ENCODE results near the gene GASK1B. TPM values are rescaled to one million over a fixed set of nuclear protein-coding genes. Genes with fewer than 3 reads are reported as not detected.

The GASK1B gene
- total RNA-seq, 2 experiments from 2014 or later, result not detected

DNA sequence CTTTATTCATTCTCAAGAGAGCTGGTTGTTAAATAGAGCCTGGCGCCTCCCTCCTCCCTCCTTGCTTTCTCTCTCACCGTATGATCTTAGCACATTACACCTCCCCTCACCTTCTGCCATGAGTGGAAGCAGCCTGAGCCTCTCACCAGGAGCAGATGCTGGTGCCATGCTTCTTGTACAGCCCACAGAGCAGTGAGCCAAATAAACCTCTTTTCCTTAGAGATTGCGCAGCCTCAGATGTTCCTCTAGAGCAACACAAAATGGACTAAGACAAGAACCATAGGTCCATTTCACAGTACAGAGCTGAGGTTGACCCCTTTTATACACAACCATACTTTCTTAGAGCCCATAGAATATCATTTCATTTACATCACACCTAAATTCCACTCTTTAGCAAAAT, 27.4 kb upstream of the GASK1B start:
- Mint-ChIP-seq H3K4me1 (no peaks in the 10 kb centered on the region), H3K4me3 (no peak overlapping the region), H3K27me3 (peaks cover 5% of the 10 kb centered on the region), H3K27ac (no peak overlapping the region), H3K9me3 (ENCODE audit: low read depth) (no peaks in the 10 kb centered on the region), H3K36me3 (no peaks in the 10 kb centered on the region)
- CTCF ChIA-PET, result interaction anchor here (0.7 kb wide), 1 partner anchor 55 kb away, joined by 3 read pairs; no protein-coding TSS in a partner anchor
- no peak for DNase-seq
- no peak for ATAC-seq

DNA sequence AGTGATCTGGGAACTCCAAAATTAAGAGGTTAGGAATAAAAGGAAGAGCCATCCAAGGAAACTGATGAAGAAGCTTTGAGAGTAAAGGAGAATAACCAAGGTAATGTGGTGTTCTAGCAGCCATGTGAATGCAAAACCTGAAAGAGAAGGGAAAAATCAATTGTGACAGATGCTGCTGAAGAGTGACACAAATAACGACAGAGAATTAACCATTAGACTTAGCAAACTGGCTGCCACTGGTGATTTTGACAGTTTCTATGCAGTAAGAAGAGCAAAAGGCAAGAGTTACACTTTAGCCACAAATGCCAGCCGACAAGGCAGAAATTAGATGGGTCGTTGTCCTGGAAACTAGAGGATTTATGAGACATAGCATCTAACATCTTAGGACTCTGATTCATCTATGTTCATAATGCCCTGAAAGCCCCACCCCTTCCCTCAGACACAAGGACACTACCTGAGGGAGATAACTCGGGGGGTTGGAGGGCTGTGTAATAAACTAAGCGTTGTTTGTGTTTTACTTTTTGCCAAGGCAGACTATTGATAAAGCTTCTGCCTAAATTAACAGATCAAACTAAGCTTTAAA, 24.5 kb upstream of the GASK1B start:
- Mint-ChIP-seq H3K36me3 (no peaks in the 10 kb centered on the region), H3K4me1 (no peaks in the 10 kb centered on the region), H3K4me3 (no peak overlapping the region), H3K9me3 (ENCODE audit: low read depth) (no peaks in the 10 kb centered on the region), H3K27me3 (peaks cover 5% of the 10 kb centered on the region), H3K27ac (no peak overlapping the region)
- ATAC-seq, result no peak
- no peak for DNase-seq
- CTCF ChIA-PET, result no interaction called here

DNA sequence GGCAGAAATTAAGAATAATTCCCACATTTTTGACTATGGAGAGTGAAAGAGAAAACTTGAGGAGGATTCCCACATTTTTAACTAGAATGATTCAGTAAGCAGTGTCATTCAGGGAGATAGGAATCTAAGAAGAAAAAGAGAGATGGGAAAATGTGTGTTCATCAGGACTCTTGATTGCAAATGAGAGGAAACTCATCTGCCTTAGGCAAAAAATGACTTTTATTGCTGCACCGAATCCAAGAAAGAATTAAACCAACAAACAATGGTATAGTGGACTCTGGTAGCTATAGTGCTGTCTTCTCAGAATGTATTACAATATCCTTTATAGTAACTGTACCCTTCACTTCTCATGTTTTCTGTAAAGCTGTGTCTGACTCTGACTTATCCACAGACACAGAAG, 22.5 kb upstream of the GASK1B start:
- Mint-ChIP-seq H3K4me1 (no peaks in the 10 kb centered on the region), H3K4me3 (no peak overlapping the region), H3K9me3 (ENCODE audit: low read depth) (no peaks in the 10 kb centered on the region), H3K27ac (no peak overlapping the region), H3K36me3 (no peaks in the 10 kb centered on the region), H3K27me3 (peaks cover 4% of the 10 kb centered on the region)
- DNase-seq (no peak), ATAC-seq (no peak)
- CTCF ChIA-PET, result no interaction called here

DNA sequence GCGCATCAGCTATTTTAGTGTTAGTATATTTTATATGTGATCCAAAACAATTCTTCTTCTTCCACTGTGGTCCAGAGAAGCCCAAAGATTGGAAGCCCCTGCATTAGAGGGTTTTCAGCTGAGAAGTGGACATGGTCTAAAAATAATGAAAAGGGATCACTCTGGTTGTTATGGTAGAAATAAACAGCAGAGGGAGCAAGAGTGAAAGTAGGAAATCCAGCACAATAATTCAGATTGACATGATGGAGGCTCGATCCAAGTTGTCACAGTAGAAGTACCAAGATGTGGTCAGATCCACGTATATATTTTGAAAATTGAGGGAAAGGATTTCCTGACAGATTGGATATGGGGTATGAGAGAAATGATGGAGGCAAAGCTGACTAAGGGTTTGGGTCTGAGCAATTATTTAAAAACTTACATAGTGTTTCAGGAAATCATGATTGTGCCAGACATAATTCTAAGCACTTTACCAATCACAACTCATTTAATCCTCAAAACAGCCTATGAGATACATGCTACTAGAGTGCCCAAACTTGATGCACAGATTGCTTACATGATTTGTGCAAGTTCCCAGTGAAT, 20.4 kb upstream of the GASK1B start:
- H3K4me1 Mint-ChIP-seq, result no peaks in the 10 kb centered on the region
- H3K9me3 Mint-ChIP-seq (ENCODE audit: low read depth), result no peaks in the 10 kb centered on the region
- DNase-seq, result no peak
- no peak overlapping the region for H3K27ac Mint-ChIP-seq
- no peak for ATAC-seq
- no peak overlapping the region for H3K4me3 Mint-ChIP-seq
- no peaks in the 10 kb centered on the region for H3K36me3 Mint-ChIP-seq
- CTCF ChIA-PET, result interaction anchor here (1.3 to 1.7 kb wide), 2 partner anchors 11 to 62 kb away, joined by 3 to 9 read pairs; no protein-coding TSS in a partner anchor
- H3K27me3 Mint-ChIP-seq, result peaks cover 2% of the 10 kb centered on the region

DNA sequence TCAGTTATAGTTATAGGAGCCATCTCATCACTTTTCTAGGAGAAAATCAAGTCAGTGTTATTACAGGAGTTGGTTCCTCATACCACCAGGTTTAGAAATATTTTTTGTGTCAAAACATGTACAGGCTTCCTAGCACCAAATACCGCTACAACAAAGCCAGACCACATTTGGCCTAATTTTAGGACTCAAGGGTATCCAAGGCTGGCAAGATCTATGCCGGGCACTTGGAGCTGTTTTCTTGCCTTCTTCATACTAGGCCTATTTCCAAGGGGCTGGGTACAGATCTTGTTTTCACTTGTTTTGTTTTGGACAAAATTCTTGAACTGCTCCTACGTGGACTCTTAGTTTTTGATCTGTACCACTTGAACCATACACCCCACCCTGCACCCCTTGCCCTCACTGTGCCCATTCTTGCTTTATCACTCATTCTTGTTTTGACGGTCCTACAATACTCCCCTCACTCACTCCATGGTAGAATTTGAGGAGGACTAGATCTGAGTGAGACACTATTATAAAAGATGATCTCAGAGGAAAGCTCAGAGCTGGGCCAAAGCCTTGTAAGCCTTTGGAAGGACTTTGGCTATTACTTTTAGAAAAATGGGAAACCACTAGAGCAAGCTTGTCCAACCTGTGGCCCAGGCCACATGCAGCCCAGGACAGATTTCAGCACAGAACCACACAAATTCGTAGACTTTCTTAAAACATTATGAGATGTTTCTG, 19.8 kb upstream of the GASK1B start:
- CTCF ChIA-PET, result interaction anchor here (1.3 to 1.7 kb wide), 2 partner anchors 10 to 63 kb away, joined by 3 to 9 read pairs; no protein-coding TSS in a partner anchor
- Mint-ChIP-seq H3K27me3 (no peaks in the 10 kb centered on the region), H3K9me3 (ENCODE audit: low read depth) (no peaks in the 10 kb centered on the region), H3K4me1 (no peaks in the 10 kb centered on the region), H3K36me3 (no peaks in the 10 kb centered on the region), H3K27ac (no peak overlapping the region), H3K4me3 (no peak overlapping the region)
- ATAC-seq (no peak), DNase-seq (no peak)

DNA sequence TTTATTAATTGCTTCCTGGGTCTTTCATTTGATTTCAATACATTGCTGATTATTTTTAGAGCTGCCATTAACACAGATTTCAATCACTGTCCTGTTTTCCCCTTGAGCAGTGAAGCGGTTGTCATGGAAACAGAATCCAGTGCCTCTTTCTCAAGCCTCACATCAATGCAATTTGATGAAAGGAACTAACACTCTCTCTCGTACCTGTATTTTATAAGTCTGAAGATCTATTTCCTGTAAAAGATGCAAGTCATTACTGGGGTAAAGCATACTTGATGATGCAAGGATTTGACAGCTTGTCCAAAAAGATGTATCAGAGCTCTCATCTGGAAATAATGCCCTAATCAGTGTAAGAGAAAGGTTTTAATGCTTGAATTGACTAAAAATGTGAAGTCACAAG, 17.9 kb upstream of the GASK1B start:
- Mint-ChIP-seq H3K27me3 (no peaks in the 10 kb centered on the region), H3K36me3 (no peaks in the 10 kb centered on the region), H3K4me3 (no peak overlapping the region), H3K4me1 (no peaks in the 10 kb centered on the region), H3K9me3 (ENCODE audit: low read depth) (no peaks in the 10 kb centered on the region), H3K27ac (no peak overlapping the region)
- no peak for DNase-seq
- CTCF ChIA-PET, result no interaction called here
- no peak for ATAC-seq

DNA sequence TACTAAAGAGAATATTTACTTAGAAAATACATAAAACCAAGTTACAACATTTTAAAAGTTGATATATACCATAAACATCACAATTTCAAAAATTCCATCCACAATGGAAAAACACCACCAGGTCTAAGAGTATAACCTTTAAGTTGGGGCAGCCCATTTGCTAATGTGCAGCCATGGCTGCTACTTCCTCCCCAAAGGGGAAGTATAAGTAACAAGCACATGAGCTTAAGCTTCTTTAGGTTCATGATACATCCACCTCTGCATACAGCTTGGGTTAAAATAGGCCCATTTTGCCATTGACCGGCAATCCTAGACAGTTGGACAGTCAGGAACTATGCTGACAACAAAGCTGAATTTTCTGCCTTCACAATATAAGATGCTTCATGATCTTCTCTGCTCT, 16.6 kb upstream of the GASK1B start:
- Mint-ChIP-seq H3K4me1 (no peaks in the 10 kb centered on the region), H3K4me3 (no peak overlapping the region)
- CTCF ChIA-PET, result interaction anchor here (1.1 kb wide), 1 partner anchor 9 kb away, joined by 4 read pairs; no protein-coding TSS in a partner anchor

DNA sequence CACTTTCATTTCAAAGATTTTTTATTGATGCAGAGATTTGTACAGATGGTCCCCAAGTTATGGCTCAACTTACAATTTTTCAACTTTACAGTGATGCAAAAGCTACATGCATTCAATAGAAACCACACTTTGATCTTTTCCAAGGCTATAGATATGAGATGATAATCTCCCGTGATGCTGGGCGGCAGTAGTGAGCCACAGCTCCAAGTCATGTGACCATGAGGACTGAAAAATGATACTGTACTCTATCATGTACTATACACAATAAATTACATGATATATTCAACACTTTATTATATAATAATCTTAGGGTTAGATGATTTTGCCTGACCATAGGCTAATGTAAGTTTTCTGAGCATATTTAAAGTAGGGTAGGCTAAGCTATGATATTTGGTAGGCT, 14.0 kb upstream of the GASK1B start:
- DNase-seq, result no peak
- Mint-ChIP-seq H3K27me3 (no peaks in the 10 kb centered on the region), H3K4me1 (no peaks in the 10 kb centered on the region), H3K27ac (no peak overlapping the region), H3K36me3 (no peaks in the 10 kb centered on the region), H3K4me3 (no peak overlapping the region), H3K9me3 (ENCODE audit: low read depth) (no peaks in the 10 kb centered on the region)
- no peak for ATAC-seq
- CTCF ChIA-PET, result no interaction called here

More for the DNA sequence above, 16.6 kb upstream of the GASK1B start:
- no peaks in the 10 kb centered on the region for H3K27me3 Mint-ChIP-seq
- no peak overlapping the region for H3K27ac Mint-ChIP-seq
- DNase-seq (no peak), ATAC-seq (no peak)
- no peaks in the 10 kb centered on the region for H3K9me3 Mint-ChIP-seq (ENCODE audit: low read depth)
- no peaks in the 10 kb centered on the region for H3K36me3 Mint-ChIP-seq

DNA sequence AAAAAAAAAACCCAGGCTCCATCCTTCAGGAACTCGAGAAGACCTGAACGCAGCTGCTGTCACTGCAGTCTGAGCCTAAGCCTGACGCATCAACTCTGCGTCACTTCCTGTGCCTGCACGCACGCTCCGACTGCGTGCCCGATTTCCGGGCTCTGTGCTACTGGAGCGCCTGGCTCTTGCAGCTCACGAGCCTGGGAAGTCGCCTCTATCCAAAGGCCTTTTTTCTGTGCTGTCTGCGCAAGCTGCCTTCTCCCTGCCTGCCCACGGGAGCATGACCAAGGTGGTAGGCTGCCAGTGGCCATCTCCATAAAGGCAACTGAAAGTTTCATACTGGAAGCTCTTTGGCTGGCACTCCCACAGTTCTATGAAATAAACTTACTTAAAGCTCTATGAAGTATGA, 9.9 kb upstream of the GASK1B start:
- CTCF ChIA-PET, result interaction anchor here (1.0 to 1.4 kb wide), 2 partner anchors 10 to 11 kb away, joined by 3 to 4 read pairs; no protein-coding TSS in a partner anchor

DNA sequence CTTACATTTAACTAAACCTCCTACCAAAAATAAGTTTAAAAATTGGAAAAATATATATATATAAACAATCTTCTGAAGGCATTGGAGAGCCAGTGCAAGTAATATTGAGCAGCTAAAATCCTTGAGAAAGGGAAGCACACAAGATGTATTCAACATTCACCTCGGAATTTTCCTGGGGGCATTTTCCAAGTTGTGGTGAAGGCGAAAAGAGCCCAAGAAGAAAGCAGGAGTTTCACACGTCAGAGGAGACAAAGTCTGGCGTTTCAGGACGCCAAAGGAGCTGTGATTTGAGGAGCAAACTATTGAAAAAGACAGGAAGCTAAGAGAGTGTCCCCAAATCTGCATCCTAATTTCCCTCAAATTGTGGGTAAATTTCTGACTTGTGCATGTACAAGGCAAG, 9.1 kb upstream of the GASK1B start:
- Mint-ChIP-seq H3K27me3 (no peaks in the 10 kb centered on the region), H3K4me3 (no peak overlapping the region)
- CTCF ChIA-PET, result interaction anchor here (1.0 to 1.4 kb wide), 2 partner anchors 10 to 11 kb away, joined by 3 to 4 read pairs; no protein-coding TSS in a partner anchor

More for the DNA sequence above, 9.9 kb upstream of the GASK1B start:
- Mint-ChIP-seq H3K36me3 (no peaks in the 10 kb centered on the region), H3K27me3 (no peaks in the 10 kb centered on the region), H3K4me1 (no peaks in the 10 kb centered on the region), H3K27ac (no peak overlapping the region), H3K9me3 (ENCODE audit: low read depth) (no peaks in the 10 kb centered on the region), H3K4me3 (no peak overlapping the region)
- ATAC-seq (no peak), DNase-seq (no peak)

DNA sequence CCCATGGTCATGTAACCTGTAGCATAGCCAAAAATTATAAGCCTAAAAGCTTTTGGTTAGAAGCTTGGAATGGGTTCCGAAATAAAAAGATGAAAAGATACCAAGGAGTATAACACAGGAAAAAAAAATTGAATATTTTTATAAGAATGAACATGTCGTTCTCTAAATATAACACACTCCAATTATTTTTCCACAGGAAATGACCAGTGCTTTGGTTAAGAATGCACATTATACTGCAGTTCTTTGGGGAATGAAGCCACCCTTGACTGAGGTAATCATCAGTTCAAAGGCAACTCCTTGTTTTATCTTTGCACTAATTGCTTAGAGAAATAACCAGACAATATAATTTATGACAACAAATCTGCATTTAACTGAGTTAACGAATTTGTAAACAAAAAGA, 6.6 kb upstream of the GASK1B start:
- Mint-ChIP-seq H3K27ac (no peak overlapping the region), H3K27me3 (no peaks in the 10 kb centered on the region), H3K36me3 (no peaks in the 10 kb centered on the region), H3K9me3 (ENCODE audit: low read depth) (no peaks in the 10 kb centered on the region), H3K4me1 (no peaks in the 10 kb centered on the region), H3K4me3 (no peak overlapping the region)
- CTCF ChIA-PET, result no interaction called here
- ATAC-seq, result no peak
- DNase-seq, result no peak

More for the DNA sequence above, 9.1 kb upstream of the GASK1B start:
- Mint-ChIP-seq H3K27ac (no peak overlapping the region), H3K36me3 (no peaks in the 10 kb centered on the region), H3K4me1 (no peaks in the 10 kb centered on the region), H3K9me3 (ENCODE audit: low read depth) (no peaks in the 10 kb centered on the region)
- DNase-seq (no peak), ATAC-seq (no peak)

DNA sequence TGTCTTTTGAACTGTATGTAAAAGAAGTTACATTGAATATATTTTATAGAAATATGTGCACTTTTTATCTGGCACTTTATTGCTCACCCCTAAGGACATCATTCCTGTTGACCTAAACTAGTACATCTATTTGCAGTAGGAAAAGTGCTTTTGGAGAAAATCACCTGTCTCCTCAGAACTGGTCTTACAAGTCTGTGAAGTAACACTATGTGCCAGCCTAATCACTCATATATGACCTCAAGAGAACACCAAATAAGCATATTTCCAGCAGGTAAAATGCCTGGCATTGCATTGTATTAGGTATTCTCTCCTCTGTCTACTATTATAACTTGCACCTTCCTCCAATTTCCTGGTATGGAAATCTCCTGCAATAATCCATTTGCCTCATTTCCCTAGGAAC, 4.0 kb upstream of the GASK1B start:
- Mint-ChIP-seq H3K4me1 (peaks cover 5% of the 10 kb centered on the region), H3K27me3 (peaks cover 14% of the 10 kb centered on the region), H3K27ac (no peak overlapping the region), H3K36me3 (no peaks in the 10 kb centered on the region), H3K4me3 (no peak overlapping the region), H3K9me3 (ENCODE audit: low read depth) (no peaks in the 10 kb centered on the region)
- ATAC-seq (no peak), DNase-seq (no peak)
- CTCF ChIA-PET, result no interaction called here

DNA sequence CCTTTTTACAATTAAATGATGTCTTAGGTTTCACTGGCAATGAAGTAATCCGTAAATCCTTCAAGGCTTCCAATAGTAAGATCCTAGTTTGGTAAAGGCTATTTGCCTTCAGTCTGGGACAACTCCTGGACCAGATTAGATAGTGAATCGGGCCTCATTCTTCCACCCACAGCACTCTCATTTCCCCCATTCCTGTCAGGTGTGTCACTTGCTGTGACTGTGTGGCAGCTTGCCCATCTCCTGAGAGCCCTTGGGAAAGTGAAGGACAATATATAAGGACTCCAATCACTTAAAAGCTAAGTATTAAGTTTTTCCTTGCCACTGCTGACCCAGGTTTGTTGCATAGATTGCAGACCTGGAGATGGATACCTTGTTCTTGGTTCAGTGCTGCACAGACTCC, 3.3 kb upstream of the GASK1B start:
- CTCF ChIA-PET, result no interaction called here
- peaks cover 5% of the 10 kb centered on the region for H3K4me1 Mint-ChIP-seq
- peaks cover 19% of the 10 kb centered on the region for H3K27me3 Mint-ChIP-seq
- ATAC-seq (no peak), DNase-seq (no peak)
- H3K27ac Mint-ChIP-seq, result no peak overlapping the region
- no peak overlapping the region for H3K4me3 Mint-ChIP-seq
- H3K9me3 Mint-ChIP-seq (ENCODE audit: low read depth), result no peaks in the 10 kb centered on the region
- H3K36me3 Mint-ChIP-seq, result no peaks in the 10 kb centered on the region

Data from activated CD8-positive, alpha-beta memory T cell treated with anti-CD3 and anti-CD28 coated beads, Interleukin-2, amount 10 ng/mL, durations not matched to agents 7 days and 5 days (primary cell).